SK-N-SH (cell line): ENCODE measurements around the gene ZNRF1.

Experiments used
- EP300 ChIP-seq, 2 experiments: IDR thresholded peaks; 2 replicates each; pipeline versions ENCODE4 v1.4.0 to v1.6.1; 2012; ENCODE audit warnings: borderline replicate concordance in 1 of 2, low read depth in 1 of 2, low read length in 1 of 2
- EZH2phosphoT487 ChIP-seq: fragments of 200-600 bp; sonication (generic); IDR thresholded peaks from 2 replicates; pipeline ENCODE4 v1.6.1; 2017; ENCODE audit warnings: low read depth, mixed run types, mild to moderate bottlenecking, antibody characterized with exemption, moderate library complexity, borderline replicate concordance
- FOXM1 ChIP-seq: IDR thresholded peaks from 2 replicates; pipeline ENCODE4 v1.4.0; 2012; ENCODE audit warnings: low read depth, mild to moderate bottlenecking
- GABPA ChIP-seq: IDR thresholded peaks from 2 replicates; pipeline ENCODE4 v1.4.0; 2012; ENCODE audit warnings: low read depth, mild to moderate bottlenecking
- JUND ChIP-seq: IDR thresholded peaks from 2 replicates; pipeline ENCODE4 v1.4.0; 2012
- POLR2AphosphoS5 ChIP-seq: IDR thresholded peaks from 2 replicates; pipeline ENCODE4 v1.6.1; 2012; ENCODE audit warnings: low read depth, low read length
- RAD21 ChIP-seq: IDR thresholded peaks from 2 replicates; pipeline ENCODE4 v1.6.1; 2012; ENCODE audit warnings: mild to moderate bottlenecking, low read length
- REST ChIP-seq: IDR thresholded peaks from 2 replicates; pipeline ENCODE4 v1.6.1; 2012; ENCODE audit warnings: mild to moderate bottlenecking, low read depth, low read length, moderate library complexity
- RFX5 ChIP-seq: IDR thresholded peaks from 2 replicates; pipeline ENCODE4 v1.6.1; 2012; ENCODE audit warnings: mild to moderate bottlenecking, improper control_type of control experiment, low read length
- TCF12 ChIP-seq: IDR thresholded peaks from 2 replicates; pipeline ENCODE4 v1.4.0; 2012
- TF ChIP-seq, protein P1 (sequence below): fragments of 200-600 bp; sonication (generic); IDR thresholded peaks from 2 replicates; pipeline ENCODE4 v1.6.1; 2017; ENCODE audit warnings: antibody characterized with exemption, mild to moderate bottlenecking, moderate library complexity
- TF ChIP-seq, protein P2 (sequence below): IDR thresholded peaks from 2 replicates; pipeline ENCODE4; 2012

DNA sequence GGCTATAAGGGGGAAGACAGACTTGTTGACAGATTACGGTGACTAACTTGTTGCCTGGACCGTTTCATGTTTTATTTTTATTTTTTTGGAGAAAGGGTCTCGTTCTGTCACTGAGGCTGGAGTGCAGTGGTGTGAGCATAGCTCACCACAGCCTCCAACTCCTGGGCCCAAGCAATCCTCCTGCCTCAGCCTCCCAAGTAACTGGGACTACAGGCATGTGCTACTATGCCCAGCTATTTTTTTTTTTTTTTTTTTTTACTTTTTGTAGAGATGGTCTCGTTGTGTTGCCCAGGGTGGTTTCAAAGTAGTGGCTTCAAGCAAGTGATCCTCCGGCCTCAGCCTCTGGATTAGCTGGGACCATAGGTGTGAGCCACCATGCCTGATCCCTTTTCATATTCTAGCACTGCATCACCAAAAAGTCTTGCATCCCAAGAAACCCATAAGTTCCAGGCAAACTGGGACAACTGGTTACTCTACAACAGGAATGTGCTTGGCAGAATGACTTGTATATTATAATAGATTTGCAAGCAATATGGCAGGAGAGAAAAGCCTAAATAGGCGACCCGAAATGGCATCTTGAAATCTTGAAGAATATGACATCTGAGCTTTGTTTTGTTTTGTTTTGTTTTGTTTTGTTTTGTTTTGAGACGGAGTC is 11.7 kb upstream of the ZNRF1 start:
- TF ChIP-seq, protein P1, sequence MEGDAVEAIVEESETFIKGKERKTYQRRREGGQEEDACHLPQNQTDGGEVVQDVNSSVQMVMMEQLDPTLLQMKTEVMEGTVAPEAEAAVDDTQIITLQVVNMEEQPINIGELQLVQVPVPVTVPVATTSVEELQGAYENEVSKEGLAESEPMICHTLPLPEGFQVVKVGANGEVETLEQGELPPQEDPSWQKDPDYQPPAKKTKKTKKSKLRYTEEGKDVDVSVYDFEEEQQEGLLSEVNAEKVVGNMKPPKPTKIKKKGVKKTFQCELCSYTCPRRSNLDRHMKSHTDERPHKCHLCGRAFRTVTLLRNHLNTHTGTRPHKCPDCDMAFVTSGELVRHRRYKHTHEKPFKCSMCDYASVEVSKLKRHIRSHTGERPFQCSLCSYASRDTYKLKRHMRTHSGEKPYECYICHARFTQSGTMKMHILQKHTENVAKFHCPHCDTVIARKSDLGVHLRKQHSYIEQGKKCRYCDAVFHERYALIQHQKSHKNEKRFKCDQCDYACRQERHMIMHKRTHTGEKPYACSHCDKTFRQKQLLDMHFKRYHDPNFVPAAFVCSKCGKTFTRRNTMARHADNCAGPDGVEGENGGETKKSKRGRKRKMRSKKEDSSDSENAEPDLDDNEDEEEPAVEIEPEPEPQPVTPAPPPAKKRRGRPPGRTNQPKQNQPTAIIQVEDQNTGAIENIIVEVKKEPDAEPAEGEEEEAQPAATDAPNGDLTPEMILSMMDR: no peak
- TF ChIP-seq RAD21: no peak
- no peak for TF ChIP-seq GABPA
- TF ChIP-seq, protein P2, sequence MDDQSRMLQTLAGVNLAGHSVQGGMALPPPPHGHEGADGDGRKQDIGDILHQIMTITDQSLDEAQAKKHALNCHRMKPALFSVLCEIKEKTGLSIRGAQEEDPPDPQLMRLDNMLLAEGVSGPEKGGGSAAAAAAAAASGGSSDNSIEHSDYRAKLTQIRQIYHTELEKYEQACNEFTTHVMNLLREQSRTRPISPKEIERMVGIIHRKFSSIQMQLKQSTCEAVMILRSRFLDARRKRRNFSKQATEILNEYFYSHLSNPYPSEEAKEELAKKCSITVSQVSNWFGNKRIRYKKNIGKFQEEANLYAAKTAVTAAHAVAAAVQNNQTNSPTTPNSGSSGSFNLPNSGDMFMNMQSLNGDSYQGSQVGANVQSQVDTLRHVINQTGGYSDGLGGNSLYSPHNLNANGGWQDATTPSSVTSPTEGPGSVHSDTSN: no peak
- TF ChIP-seq EP300 (IDR thresholded peaks at IDR 0.05; ENCODE audit: borderline replicate concordance in 1 of 2, low read depth in 1 of 2, low read length in 1 of 2): no peak
- TF ChIP-seq TCF12: no peak
- no peak for TF ChIP-seq RFX5
- TF ChIP-seq JUND: no peak
- no peak for TF ChIP-seq POLR2AphosphoS5
- TF ChIP-seq EZH2phosphoT487: no peak
- no peak for TF ChIP-seq FOXM1
- TF ChIP-seq REST: no peak
